A673 (cell line): Measurements from ENCODE around the gene SGMS1. TPM values are rescaled to one million over a fixed set of nuclear protein-coding genes. Genes with fewer than 3 reads are reported as not detected.
"Not testable (repeated sequence)": the region's sequence is repeated elsewhere in the genome, so short reads cannot be mapped to it uniquely, and the experiment has no call there.

Experiments
- Bru-seq: library from RNA; stranded (reverse); fragments of 400-500 nt; gene quantifications from one replicate; lab custom pipeline; 2021; lab: Mats Ljungman, UMichigan
- BruChase-seq, 2 experiments: library from RNA; stranded (reverse); fragments of 400-500 nt; gene quantifications; one replicate each; lab custom pipeline; 2021; lab: Mats Ljungman, UMichigan
- BruUV-seq: library from RNA; stranded (reverse); fragments of 400-500 nt; replicated peaks from 2 replicates; lab custom pipeline; 2021; lab: Mats Ljungman, UMichigan
- CTCF ChIA-PET: fragments of 300-600 bp; sonication (Branson Sonifier 250); formaldehyde crosslinking; loops from one replicate; lab custom pipeline; 2022; ENCODE audit warnings: antibody characterized with exemption; lab: Charles Lee
- POLR2A ChIA-PET: fragments of 300-600 bp; sonication (Branson Sonifier 250); formaldehyde crosslinking; loops from one replicate; lab custom pipeline; 2022; ENCODE audit warnings: antibody characterized with exemption; ENCODE audit not compliant: low non-redundant PET; lab: Charles Lee
- DNase-seq: peaks from one replicate; pipeline ENCODE4 v3.0.0-alpha.2; 2015; ENCODE audit warnings: low spot score
- H3K27ac ChIP-seq: fragments of 200-600 bp; sonication (generic); 2 replicates; pipeline ENCODE4 v1.5.1; 2016; ENCODE audit warnings: mixed run types, low read depth, mild to moderate bottlenecking, mixed read lengths, antibody characterized with exemption, low read length; ENCODE audit not compliant: poor library complexity, severe bottlenecking
- H3K27me3 ChIP-seq: fragments of 200-600 bp; sonication (generic); replicated peaks from 2 replicates; pipeline ENCODE4 v1.6.1; 2017; ENCODE audit warnings: mixed run types, low read depth, mild to moderate bottlenecking, mixed read lengths, antibody characterized with exemption, low read length; ENCODE audit not compliant: insufficient read depth, poor library complexity
- H3K36me3 ChIP-seq: fragments of 200-600 bp; sonication (generic); 2 replicates; pipeline ENCODE4 v1.6.1; 2016; ENCODE audit warnings: mixed run types, mild to moderate bottlenecking, mixed read lengths, antibody characterized with exemption, low read length; ENCODE audit not compliant: insufficient read depth, poor library complexity, severe bottlenecking
- H3K4me1 ChIP-seq: fragments of 200-600 bp; sonication (generic); 2 replicates; pipeline ENCODE4 v1.6.1; 2017; ENCODE audit warnings: mixed run types, mild to moderate bottlenecking, mixed read lengths, antibody characterized with exemption, low read length; ENCODE audit not compliant: insufficient read depth, poor library complexity, severe bottlenecking
- H3K4me3 ChIP-seq: fragments of 200-600 bp; sonication (generic); 2 replicates; pipeline ENCODE4 v1.5.1; 2016; ENCODE audit warnings: low read depth, mixed run types, mild to moderate bottlenecking, mixed read lengths, low read length; ENCODE audit not compliant: poor library complexity, severe bottlenecking
- H3K9me3 ChIP-seq: fragments of 200-600 bp; sonication (generic); 2 replicates; pipeline ENCODE4 v1.6.1; 2016; ENCODE audit warnings: mixed run types, low read depth, mild to moderate bottlenecking, mixed read lengths, antibody characterized with exemption, low read length; ENCODE audit not compliant: poor library complexity, severe bottlenecking
- CTCF ChIP-seq: fragments of 300-800, 200-600 bp; sonication (generic); conservative IDR thresholded peaks from 2 replicates; pipeline ENCODE4 v1.5.1; 2017; ENCODE audit warnings: low read depth, mild to moderate bottlenecking, antibody characterized with exemption, low read length, moderate library complexity, mixed read lengths
- EZH2 ChIP-seq: fragments of 200-600 bp; sonication (generic); IDR thresholded peaks from 2 replicates; pipeline ENCODE4 v1.6.1; 2017; ENCODE audit warnings: borderline replicate concordance, low read depth, mild to moderate bottlenecking, mixed read lengths, antibody characterized with exemption, low read length; ENCODE audit not compliant: poor library complexity, severe bottlenecking
- intact Hi-C: fragments of 100-400 bp; cut with micrococcal nuclease; formaldehyde crosslinking; loops from one replicate; pipeline ENCODE4 v1.10.0; 2022; ENCODE audit not compliant: unreplicated experiment
- long read RNA-seq: library from polyadenylated mRNA; stranded (forward); transcript quantifications from one replicate; pipeline ENCODE4 v2.0.0, GENCODE V29; 2022
- total RNA-seq: library from RNA; stranded (reverse); gene quantifications from 2 replicates; pipeline ENCODE4 v1.2.3, GENCODE V29; 2021

Gene SGMS1
- total RNA-seq (13.0 and 13.2 TPM in 2 replicates), Bru-seq, nascent RNA (percentile 73 among the genes with signal in this experiment), BruChase-seq, experiment 1, labeled RNA remaining after a 2-hour chase (percentile 62 among the genes with signal in this experiment), BruChase-seq, experiment 2, labeled RNA remaining after a 6-hour chase (percentile 54 among the genes with signal in this experiment)
- long read RNA-seq, transcript SGMS1-202 (11 exons, 3,744 nt), result major isoform, 7 of 17 reads
- long read RNA-seq, partial matches to known transcripts, result 7 of 17 reads
- long read RNA-seq, other reads (novel, unspliced or antisense), result 3 of 17 reads

GRCh38 chr10:50623663-50624412 is at the start of gene SGMS1:
TSS of gene SGMS1 (minus strand) at chr10:50623956. CDS start at chr10:50344114, 279,842 bp downstream.
- no TSS peak for BruUV-seq
- CTCF ChIA-PET, result no interaction called here
- POLR2A ChIA-PET, result interaction anchor here (0.6 kb wide), 1 partner anchor 107 kb away, joined by 5 read pairs; no protein-coding TSS in a partner anchor
- Histone ChIP-seq H3K27ac (peak within 1 kb of the TSS; percentile 96), H3K27me3 (no peaks in the 10 kb centered on the region), H3K4me3 (peak within 1 kb of the TSS; percentile 67), H3K4me1 (peaks cover 20% of the 10 kb centered on the region), H3K36me3 (no peaks in the 10 kb centered on the region), H3K9me3 (no peaks in the 10 kb centered on the region)
- DNase-seq, result peak; percentile 92
- TF ChIP-seq CTCF (no peak), EZH2 (no peak)
- intact Hi-C loops, result loop anchor here (1.0 to 5.0 kb wide), 2 partner anchors 63 to 207 kb away; no protein-coding TSS in a partner anchor

GRCh38 chr10:50672152-50672551 is 48.4 kb upstream of the SGMS1 start:
- CTCF ChIA-PET, H3K4me1 ChIP-seq, H3K9me3 ChIP-seq, BruUV-seq, POLR2A ChIA-PET, intact Hi-C loops, H3K4me3 ChIP-seq, DNase-seq, H3K27me3 ChIP-seq, H3K36me3 ChIP-seq, H3K27ac ChIP-seq: not testable (repeated sequence)

GRCh38 chr10:50671645-50672044 is 47.9 kb upstream of the SGMS1 start:
- intact Hi-C loops, H3K4me1 ChIP-seq, BruUV-seq, H3K9me3 ChIP-seq, H3K4me3 ChIP-seq, DNase-seq, H3K27ac ChIP-seq, CTCF ChIA-PET, H3K27me3 ChIP-seq, H3K36me3 ChIP-seq, POLR2A ChIA-PET: not testable (repeated sequence)

- CTCF ChIA-PET, H3K27me3 ChIP-seq, intact Hi-C loops, H3K4me1 ChIP-seq, BruUV-seq, H3K9me3 ChIP-seq, DNase-seq, H3K27ac ChIP-seq, H3K36me3 ChIP-seq, H3K4me3 ChIP-seq, POLR2A ChIA-PET: not testable (repeated sequence)
Observed at GRCh38 chr10:50669957-50670356, 46.2 kb upstream of the SGMS1 start.

GRCh38 chr10:50667353-50667752 is 43.6 kb upstream of the SGMS1 start:
- H3K27ac ChIP-seq, CTCF ChIA-PET, DNase-seq, BruUV-seq, POLR2A ChIA-PET, H3K9me3 ChIP-seq, H3K4me1 ChIP-seq, H3K27me3 ChIP-seq, intact Hi-C loops, H3K4me3 ChIP-seq, H3K36me3 ChIP-seq: not testable (repeated sequence)

GRCh38 chr10:50662420-50662819 is 38.7 kb upstream of the SGMS1 start:
- DNase-seq, CTCF ChIA-PET, H3K27ac ChIP-seq, H3K9me3 ChIP-seq, POLR2A ChIA-PET, intact Hi-C loops, H3K27me3 ChIP-seq, H3K4me1 ChIP-seq, H3K36me3 ChIP-seq, H3K4me3 ChIP-seq, BruUV-seq: not testable (repeated sequence)
